HPDE6-E6E7 (cell line): Measurements from ENCODE around the gene JUP.
A peak's percentile ranks its signal among the peaks of the same experiment; 100 is the strongest.
"Not testable (repeated sequence)": the region's sequence is repeated elsewhere in the genome, so short reads cannot be mapped to it uniquely, and the experiment has no call there.

Experiments used
- DNase-seq: peaks from one replicate; pipeline ENCODE4 v3.0.0; 2011; ENCODE audit warnings: missing footprints; ENCODE audit errors: extremely low spot score

The JUP gene

DNA sequence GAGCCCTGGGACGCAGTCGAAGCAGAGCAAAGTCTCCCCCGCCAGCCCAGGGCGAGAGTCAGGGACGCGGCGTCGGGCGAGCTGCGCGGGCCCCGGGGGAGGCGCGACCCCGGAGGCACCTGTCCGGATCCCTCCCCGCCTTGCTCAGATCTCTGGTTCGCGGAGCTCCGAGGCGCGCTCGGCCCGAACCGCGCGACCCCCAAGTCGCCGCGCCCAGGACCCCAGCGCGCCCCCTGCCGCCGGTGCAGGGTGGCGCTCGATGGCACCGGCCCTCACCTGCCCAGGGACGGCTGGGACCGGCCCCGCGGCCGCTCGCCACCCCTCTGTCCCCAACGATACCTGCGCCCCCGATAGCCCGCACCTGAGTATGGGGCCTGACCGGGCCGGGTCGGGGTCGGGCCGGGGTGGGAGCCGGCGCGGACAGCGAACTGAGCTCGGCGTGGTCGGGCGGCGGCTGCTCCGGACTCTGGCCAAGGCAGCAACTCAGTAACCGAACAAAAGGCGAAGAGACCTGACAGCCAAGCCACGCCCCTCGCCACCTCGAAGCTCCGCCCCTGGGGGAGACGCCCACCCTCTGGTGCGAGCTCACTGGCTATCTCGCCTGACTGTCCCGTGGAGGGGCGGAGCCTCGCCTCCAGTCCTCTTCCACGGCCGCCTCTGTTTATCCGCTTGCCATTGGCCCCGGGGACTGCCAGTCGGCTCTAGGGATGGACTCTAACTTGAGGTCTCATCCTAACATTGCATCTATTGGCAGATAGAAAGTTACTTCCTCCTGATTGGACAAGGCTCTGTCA is at the start of gene JUP:
Gene JUP (minus strand): TSS at position 485 of the 794 bp plus-strand sequence. CDS start 14,857 bp downstream, outside the sequence.
- no peak for DNase-seq

DNA sequence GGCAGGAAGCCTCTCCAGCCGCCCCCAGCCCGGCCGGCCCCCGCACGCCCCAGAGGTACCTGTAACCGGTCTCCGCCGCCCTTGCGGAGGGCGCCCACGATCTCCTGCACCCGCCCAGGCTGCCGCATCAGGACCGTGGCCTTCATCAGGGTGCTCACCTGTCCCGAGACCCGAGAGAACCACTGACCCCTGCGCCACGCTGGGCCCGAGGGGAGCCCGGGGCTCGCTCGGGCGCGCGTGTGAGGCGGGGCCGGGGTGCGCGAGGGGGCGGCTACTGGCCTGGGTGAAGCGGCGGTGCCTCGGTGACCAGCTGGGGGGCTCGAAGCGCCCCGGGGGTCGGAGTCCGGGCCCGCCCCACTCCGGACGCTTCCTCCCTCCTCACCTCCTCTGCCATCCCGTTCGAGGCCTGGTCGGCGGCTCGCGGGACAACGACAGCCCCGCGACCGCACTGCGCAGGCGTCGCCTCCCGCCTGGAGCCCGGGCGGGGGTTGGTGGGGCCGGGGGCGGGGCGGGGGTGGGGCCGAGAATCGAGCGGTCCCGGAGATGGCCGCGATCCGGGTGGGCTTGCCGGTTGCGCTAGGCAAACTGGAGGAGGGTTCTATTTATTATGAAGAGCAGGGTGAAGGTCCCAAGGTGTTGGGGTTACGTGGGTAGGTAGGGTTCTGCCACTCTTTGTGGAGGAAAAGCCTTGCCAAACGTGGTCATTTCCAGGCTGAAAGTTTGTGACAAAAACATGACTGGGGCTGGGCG is 49.5 kb upstream of the JUP start, which contains the start of gene NT5C3B:
Gene NT5C3B (minus strand): TSS at position 433 of the 750 bp plus-strand sequence. CDS start 39 bp downstream, at position 394.
- peak; percentile 72 for DNase-seq

DNA sequence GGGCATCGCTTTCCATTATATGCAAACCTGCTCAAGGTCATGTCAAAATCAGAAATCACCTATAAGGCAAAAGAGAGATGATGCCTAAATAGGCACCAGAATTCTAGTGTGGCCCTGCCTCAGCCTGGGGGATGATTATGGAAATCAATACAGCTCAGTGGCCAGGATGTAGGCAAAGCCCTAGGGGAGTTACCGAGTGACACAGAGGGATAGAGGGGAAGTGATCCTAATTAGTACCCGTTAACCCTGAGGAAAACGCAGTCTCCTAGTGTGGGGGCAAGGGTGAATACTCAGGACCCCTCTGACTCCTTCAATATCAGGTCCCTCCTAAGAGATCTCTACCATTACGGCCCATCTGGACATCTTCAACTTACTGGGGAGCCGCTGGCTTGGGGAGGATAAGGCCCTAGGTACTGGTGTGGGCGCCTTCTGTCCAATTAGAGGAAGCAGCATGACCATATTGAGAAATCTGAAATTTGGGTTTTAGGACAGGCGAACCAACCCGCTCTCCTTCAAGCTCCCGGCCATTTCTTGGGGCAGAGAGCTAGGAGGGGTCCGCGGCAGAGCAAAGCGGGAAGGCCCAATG is 48.8 kb upstream of the JUP start:
- DNase-seq = no peak

DNA sequence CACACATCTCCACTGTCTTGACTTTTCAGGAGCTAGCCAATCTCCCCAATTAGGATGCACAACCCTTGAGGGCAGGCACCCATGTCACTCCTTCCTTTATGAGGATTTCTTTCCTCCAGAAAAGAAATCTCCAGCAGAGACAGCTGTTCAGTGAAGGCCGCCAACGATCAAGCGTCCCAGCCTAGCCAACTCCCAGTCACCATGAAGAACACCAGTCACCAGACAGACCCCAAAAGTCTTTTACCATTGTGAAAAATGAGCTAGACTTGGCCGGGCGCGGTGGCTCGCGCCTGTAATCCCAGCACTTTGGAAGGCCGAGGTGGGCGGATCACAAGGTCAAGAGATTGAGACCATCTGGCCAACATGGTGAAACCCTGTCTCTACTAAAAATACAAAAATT is 43.5 kb upstream of the JUP start:
- DNase-seq = not testable (repeated sequence)

DNA sequence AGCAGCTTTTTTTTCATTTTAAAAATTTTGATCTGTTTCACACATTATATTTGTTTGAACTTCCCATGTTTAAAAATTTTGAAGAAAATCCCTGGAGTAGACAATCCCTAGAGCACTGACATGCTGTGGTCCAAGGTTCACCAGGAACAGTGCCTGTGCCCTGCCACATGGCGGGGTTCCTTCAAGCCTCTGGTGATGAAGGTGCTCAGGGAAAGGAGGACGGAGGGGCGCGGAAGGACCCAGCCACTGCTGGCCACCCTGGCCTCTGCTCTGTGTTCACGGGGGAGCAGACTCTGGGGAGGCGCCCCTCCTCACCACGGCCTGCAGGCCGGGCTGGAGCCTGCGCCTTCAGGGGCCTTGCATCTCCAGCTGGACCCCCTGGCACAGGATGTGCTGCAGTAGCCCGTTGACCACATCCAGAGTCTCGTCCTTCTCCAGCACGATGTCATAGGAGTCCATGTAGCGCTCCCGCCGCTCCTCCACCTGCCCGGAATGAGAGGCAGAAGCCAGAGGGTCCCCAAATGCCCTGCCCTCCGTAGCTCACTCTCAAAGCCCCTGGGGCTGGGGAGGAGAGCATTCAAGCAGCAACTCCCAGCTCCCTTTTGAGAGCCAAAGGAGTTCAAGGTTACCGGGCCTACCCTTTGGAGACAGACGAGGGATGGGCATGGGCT is 38.8 kb upstream of the JUP start:
- no peak for DNase-seq

DNA sequence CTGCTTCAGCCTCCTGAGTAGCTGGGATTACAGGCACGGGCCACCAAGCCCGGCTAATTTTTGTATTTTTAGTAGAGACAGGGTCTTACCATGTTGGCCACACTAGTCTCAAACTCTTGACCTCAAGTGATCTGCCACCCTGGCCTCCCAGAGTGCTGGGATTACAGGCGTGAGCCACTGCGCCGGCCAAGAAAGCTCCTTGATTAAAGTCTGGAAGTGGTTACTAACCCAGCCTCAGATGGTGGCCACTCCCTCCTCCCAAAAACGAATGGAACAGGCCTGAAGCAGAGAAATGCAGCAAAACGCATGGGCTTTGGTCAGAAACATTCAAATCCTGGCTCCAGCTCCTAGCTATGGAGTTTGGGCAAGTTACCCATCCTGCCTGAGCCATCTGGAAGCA is 37.6 kb upstream of the JUP start:
- DNase-seq = no peak

DNA sequence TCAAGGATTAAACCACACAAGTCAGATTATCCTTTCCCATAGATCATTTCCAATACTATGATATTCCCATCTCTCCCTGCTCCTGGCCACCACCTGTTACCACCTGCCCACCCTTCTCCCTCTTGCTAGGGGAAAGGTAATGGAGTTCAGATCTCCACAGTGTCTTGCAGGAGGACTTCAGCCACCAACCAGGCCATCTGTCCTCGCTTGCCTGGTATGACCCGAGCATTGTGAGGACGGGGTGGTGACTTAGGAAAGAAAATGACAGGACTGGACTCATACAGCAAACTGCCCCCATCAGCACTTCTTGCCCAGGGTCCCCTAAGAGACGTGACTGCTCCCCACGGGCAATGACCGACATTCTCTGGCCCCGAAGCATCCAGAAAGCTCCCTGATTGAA is 37.1 kb upstream of the JUP start:
- DNase-seq = no peak

DNA sequence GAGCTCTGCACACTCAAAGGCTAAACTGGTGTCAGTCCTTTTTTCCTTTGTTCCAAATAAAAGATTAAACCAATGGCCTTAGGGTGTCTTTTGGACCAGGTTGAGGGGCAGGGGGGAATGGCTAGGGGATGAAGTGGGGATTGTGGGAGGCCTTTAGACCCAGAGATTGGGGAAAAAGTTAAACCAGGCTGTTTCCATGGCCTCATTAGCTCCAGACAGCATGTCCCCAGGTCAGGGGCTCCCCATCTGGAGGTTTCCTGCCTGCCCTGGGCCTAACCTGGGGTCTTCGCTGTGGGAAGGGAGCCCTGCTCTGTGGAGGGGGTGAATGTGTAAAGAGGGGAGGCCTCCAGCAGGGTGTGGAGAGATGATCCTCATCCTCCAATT is 36.6 kb upstream of the JUP start:
- DNase-seq = no peak

DNA sequence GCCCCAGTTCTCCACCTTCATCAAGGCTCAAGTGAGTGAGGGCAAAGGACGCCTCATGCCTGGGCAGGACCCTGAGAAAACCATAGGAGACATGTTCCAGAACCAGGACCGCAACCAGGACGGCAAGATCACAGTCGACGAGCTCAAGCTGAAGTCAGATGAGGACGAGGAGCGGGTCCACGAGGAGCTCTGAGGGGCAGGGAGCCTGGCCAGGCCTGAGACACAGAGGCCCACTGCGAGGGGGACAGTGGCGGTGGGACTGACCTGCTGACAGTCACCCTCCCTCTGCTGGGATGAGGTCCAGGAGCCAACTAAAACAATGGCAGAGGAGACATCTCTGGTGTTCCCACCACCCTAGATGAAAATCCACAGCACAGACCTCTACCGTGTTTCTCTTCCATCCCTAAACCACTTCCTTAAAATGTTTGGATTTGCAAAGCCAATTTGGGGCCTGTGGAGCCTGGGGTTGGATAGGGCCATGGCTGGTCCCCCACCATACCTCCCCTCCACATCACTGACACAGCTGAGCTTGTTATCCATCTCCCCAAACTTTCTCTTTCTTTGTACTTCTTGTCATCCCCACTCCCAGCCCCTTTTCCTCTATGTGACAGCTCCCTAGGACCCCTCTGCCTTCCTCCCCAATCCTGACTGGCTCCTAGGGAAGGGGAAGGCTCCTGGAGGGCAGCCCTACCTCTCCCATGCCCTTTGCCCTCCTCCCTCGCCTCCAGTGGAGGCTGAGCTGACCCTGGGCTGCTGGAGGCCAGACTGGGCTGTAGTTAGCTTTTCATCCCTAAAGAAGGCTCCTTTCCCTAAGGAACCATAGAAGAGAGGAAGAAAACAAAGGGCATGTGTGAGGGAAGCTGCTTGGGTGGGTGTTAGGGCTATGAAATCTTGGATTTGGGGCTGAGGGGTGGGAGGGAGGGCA is 36.0 kb upstream of the JUP start:
- no peak for DNase-seq

DNA sequence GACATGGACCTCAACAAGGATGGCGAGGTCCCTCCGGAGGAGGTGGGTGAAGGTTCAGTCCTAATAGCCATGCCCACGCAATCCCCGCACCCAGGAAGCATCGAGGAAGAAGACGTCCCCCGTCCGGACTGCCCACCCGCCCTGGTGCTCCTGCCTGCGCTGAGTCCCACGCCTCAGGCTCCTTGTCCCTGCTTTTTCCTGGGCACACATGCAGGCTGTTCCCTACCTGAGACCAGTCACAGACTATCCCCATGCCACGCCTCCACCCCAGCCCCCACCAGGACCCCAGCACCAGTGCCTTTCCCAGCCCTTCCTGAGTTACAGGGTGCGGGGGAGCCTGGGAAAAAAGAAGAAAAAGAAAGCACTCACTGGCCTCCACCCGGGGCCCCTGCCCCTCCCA is 35.3 kb upstream of the JUP start:
- DNase-seq = no peak

DNA sequence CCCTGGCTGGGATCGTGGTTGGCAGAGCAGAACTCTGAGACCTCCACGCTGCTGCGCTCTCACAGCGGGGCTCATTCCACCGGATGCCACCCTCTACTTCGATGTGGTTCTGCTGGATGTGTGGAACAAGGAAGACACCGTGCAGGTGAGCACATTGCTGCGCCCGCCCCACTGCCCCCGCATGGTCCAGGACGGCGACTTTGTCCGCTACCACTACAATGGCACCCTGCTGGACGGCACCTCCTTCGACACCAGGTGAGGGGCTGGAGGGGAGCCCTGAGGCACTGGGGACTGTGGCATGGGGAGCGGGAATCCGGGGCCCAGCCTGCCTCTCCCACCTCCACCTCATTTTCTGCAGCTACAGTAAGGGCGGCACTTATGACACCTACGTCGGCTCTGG is 31.5 kb upstream of the JUP start:
- DNase-seq = no peak

DNA sequence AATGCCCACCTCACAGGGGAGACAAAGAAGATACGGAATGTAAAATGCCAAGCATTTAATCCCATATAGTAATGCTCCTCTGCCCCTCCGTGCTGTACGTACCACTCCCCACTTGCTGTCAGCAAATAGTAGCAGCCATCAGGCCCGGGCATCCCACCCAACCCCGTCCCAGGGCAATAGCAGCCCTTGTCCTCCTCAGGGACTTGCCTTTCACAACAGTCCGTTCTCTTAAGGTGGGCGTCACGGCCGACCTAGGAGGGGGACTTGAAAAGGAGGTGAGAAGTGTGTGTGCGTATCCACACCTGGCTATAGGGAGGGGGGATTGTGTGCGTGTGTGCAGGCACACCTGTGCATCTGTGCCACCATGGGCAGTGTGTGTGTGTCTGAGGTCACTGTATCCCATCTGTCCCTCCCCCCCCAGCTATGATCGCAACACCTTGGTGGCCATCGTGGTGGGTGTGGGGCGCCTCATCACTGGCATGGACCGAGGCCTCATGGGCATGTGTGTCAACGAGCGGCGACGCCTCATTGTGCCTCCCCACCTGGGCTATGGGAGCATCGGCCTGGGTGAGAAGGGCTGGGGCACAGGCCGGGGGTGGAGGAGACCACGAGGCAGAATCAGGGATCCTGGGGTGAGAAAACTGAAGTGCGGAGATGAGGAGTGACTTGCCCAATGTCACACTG is 30.3 kb upstream of the JUP start:
- no peak for DNase-seq

DNA sequence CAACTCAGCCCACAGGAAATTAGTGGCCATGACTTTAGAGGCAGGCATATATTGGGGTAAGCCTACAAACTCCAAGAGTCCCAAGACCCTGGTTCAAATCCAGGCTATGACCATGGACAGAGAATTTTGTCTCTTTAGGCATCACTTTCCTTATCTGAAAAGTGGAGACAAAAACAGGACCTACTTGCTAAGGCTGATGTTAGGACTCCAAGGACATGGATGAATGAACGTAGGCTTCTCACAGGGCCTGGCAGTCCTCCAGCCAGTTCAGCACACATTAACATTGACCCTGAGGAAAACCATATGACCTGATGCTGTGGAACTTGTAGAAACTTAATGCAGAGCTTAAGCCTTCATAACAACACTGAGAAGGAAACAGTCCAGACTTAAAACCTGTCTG is 27.7 kb upstream of the JUP start:
- DNase-seq = no peak

DNA sequence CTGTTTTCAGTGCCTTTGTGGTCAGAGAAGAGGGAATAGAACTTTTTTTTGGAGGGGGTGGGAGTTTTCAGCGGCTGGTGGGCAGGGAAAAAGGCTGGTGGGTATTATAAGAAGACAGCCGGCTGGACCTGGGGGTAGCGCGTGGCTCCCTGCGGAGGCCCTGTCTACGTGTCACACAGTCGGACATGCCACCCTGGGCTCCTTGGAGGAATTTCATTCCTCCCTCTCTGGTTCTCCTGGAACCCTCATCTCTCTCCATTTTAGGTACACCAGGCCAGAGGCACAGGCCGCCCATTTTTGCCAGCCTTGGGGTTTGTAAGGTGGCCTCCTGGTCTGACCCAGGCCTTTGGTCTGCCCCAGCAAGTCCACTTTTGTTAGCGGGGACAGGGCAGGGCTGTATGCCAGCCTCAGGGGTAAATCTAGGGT is 27.2 kb upstream of the JUP start:
- DNase-seq = no peak

DNA sequence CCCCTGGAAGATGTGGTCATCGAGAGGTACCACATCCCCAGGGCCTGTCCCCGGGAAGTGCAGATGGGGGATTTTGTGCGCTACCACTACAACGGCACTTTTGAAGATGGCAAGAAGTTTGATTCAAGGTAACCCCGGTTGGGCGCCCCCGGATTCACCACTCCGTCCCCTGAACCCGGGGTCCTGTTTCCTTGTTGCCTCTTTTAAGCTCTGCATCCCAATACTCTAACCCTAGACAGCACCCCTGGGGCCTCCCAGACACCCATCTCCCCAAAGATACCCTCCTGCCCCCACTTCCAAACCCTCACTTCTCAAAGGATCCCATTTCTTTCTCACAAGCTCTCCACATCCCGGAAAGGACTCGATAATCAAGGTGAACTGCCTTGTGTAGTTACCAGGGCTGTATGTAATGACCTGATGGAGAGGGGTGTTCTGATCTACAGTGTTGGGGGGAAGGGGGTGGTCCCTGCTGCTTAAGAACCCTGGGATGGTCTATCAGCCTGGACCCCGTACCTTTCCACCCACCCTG is 26.7 kb upstream of the JUP start:
- DNase-seq = no peak

DNA sequence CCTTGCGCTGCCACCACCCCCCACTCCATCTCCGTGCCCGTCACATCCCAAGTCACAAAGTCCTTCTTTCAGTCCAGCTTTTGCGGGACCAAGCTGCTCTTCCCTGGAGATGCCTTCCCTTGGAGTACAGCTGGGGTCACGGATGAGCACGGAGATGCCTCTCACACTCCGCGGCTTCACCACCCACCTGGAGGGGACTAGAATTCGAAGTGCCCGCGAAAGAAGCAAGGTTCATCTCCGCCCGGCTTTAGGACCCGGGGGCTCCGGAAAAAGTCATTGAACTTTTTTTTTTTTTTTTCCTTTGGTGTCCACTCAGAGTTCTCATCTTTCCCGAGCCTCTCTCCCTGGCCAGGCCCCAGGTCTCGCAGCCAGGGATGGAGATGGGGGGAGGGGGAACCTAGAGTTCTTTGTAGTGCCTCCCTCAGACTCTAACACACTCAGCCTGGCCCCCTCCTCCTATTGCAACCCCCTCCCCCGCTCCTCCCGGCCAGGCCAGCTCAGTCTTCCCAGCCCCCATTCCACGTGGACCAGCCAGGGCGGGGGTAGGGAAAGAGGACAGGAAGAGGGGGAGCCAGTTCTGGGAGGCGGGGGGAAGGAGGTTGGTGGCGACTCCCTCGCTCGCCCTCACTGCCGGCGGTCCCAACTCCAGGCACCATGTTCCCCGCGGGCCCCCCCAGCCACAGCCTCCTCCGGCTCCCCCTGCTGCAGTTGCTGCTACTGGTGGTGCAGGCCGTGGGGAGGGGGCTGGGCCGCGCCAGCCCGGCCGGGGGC is 26.1 kb upstream of the JUP start, which contains the start of gene FKBP10:
Gene FKBP10 (plus strand): TSS at position 624 of the 771 bp plus-strand sequence. CDS start 31 bp downstream, at position 655.
- peak; percentile 71 for DNase-seq

DNA sequence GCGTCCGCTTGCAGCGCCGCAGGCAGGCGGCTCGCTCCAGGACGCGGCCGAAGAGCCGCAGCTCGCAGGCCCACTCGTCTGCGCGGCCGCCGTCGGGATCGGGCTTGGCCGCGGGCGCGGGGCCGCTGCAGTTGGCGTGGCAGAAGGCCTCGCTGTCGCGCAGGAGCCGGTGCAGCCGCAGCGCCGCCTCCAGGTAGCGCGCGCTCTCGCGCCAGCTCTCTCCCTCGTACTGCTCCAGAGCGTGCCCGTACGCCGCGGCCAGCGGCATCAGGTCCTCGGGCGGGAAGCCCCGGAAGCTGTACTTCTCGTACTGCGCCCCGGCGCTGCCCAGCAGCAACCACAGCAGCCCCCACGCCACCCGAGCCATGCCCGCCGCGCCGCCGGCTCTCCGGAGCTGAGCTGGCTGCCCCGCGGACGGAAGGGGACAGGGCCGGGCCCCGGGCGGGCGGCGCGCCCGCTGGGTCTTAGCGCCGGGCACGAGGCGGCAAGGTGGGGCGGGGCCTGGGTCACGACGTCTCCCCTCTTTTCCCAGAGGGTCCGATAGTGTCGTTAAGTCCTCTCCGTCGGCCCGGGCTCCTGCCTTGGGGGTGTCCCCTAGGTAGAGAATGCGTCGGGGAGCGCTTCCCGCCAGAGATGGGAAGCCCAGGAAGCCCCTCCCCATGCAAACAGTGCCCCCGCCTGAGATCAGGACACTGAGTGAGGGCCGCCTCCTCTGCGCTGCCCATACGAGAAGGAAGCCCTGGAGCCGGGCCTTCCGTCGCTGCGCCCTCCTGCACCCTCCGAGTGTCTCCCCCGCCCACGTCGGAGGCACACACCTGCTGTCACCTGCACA is 25.3 kb upstream of the JUP start, which contains the start of gene P3H4:
Gene P3H4 (minus strand): TSS at position 401 of the 832 bp plus-strand sequence. CDS start 34 bp downstream, at position 367.
- DNase-seq = peak; percentile 75
